22Rv1 (cell line): ENCODE results near the gene FYN.

ENCODE experiments used
- ZFX ChIP-seq: fragments of 450-650 bp; IDR thresholded peaks from 2 replicates; pipeline ENCODE4 v1.6.1; 2017; ENCODE audit warnings: antibody characterized with exemption, borderline replicate concordance
- TF ChIP-seq, protein P1 (sequence below): fragments of 450-650 bp; IDR thresholded peaks from 2 replicates; pipeline ENCODE4 v1.5.1; 2017; ENCODE audit warnings: mild to moderate bottlenecking

DNA sequence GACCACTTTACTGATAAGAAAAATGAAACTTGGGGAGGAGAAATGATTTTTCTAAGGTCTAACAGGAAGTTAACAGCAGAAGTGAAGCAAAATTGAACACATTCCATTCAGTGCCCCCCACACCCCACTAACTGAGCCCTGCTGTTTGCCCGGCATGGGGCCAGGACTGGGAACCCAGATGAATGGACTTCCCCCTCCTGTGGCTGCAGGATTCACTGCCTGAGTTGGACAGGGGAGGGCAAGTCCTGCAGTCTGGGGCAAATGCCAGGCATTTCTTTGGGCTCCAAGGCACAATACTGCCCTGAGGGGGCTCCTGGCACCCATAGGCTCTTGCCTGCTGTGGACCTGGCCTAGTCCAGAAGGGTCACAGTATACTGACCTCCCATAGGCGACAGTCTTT, 28.3 kb downstream of the FYN start:
- TF ChIP-seq, protein P1, sequence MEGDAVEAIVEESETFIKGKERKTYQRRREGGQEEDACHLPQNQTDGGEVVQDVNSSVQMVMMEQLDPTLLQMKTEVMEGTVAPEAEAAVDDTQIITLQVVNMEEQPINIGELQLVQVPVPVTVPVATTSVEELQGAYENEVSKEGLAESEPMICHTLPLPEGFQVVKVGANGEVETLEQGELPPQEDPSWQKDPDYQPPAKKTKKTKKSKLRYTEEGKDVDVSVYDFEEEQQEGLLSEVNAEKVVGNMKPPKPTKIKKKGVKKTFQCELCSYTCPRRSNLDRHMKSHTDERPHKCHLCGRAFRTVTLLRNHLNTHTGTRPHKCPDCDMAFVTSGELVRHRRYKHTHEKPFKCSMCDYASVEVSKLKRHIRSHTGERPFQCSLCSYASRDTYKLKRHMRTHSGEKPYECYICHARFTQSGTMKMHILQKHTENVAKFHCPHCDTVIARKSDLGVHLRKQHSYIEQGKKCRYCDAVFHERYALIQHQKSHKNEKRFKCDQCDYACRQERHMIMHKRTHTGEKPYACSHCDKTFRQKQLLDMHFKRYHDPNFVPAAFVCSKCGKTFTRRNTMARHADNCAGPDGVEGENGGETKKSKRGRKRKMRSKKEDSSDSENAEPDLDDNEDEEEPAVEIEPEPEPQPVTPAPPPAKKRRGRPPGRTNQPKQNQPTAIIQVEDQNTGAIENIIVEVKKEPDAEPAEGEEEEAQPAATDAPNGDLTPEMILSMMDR, result no peak
- no peak for TF ChIP-seq ZFX
